Measurements from ENCODE around the gene TMEM107.
"Not testable (repeated sequence)": the region's sequence is repeated elsewhere in the genome, so short reads cannot be mapped to it uniquely, and the experiment has no call there.

The TMEM107 gene

GRCh38 chr17:8175795-8176196 is 384 bp downstream of the TMEM107 start:
- Mint-ChIP-seq H3K27me3 (ENCODE audit: low read depth) (peaks cover 1% of the 10 kb centered on the region), H3K9me3 (no peaks in the 10 kb centered on the region), H3K27ac (peak overlapping the region; percentile 96), H3K4me1 (ENCODE audit: low read depth) (peaks cover 43% of the 10 kb centered on the region), H3K36me3 (ENCODE audit: low read depth) (no peaks in the 10 kb centered on the region), H3K4me3 (peak overlapping the region; percentile 97)

- Mint-ChIP-seq H3K36me3 (ENCODE audit: low read depth) (no peaks in the 10 kb centered on the region), H3K4me1 (ENCODE audit: low read depth) (peaks cover 43% of the 10 kb centered on the region), H3K27me3 (ENCODE audit: low read depth) (no peaks in the 10 kb centered on the region), H3K27ac (peak overlapping the region; percentile 99), H3K4me3 (peak overlapping the region; percentile 91), H3K9me3 (no peaks in the 10 kb centered on the region)
Measured at GRCh38 chr17:8173871-8174322, 2.3 kb downstream of the TMEM107 start.

GRCh38 chr17:8173056-8173870 is 2.9 kb downstream of the TMEM107 start:
- H3K36me3 Mint-ChIP-seq (ENCODE audit: low read depth) = no peaks in the 10 kb centered on the region
- H3K4me3 Mint-ChIP-seq = peak overlapping the region; percentile 91
- peak overlapping the region; percentile 99 for H3K27ac Mint-ChIP-seq
- H3K9me3 Mint-ChIP-seq = no peaks in the 10 kb centered on the region
- no peaks in the 10 kb centered on the region for H3K27me3 Mint-ChIP-seq (ENCODE audit: low read depth)
- H3K4me1 Mint-ChIP-seq (ENCODE audit: low read depth) = peaks cover 43% of the 10 kb centered on the region

GRCh38 chr17:8170186-8170585 is 6.0 kb downstream of the TMEM107 start:
- H3K27ac Mint-ChIP-seq; H3K36me3 Mint-ChIP-seq (ENCODE audit: low read depth); H3K9me3 Mint-ChIP-seq; H3K4me3 Mint-ChIP-seq; H3K27me3 Mint-ChIP-seq (ENCODE audit: low read depth): not testable (repeated sequence)
- peaks cover 25% of the 10 kb centered on the region for H3K4me1 Mint-ChIP-seq (ENCODE audit: low read depth)

- Mint-ChIP-seq H3K9me3 (no peaks in the 10 kb centered on the region), H3K4me3 (no peak overlapping the region), H3K27me3 (ENCODE audit: low read depth) (no peaks in the 10 kb centered on the region), H3K27ac (no peak overlapping the region), H3K4me1 (ENCODE audit: low read depth) (peaks cover 24% of the 10 kb centered on the region), H3K36me3 (ENCODE audit: low read depth) (peaks cover 2% of the 10 kb centered on the region)
Measured at GRCh38 chr17:8167526-8167925, 8.7 kb downstream of the TMEM107 start.

- Mint-ChIP-seq H3K27ac (no peak overlapping the region), H3K4me3 (no peak overlapping the region), H3K9me3 (no peaks in the 10 kb centered on the region), H3K4me1 (ENCODE audit: low read depth) (peaks cover 26% of the 10 kb centered on the region), H3K36me3 (ENCODE audit: low read depth) (peaks cover 3% of the 10 kb centered on the region), H3K27me3 (ENCODE audit: low read depth) (no peaks in the 10 kb centered on the region)
Measured at GRCh38 chr17:8166731-8167130, 9.4 kb downstream of the TMEM107 start.

- peaks cover 42% of the 10 kb centered on the region for H3K4me1 Mint-ChIP-seq (ENCODE audit: low read depth)
- peak overlapping the region; percentile 98 for H3K27ac Mint-ChIP-seq
- peak overlapping the region; percentile 86 for H3K4me3 Mint-ChIP-seq
- H3K9me3 Mint-ChIP-seq = no peaks in the 10 kb centered on the region
- peaks cover 19% of the 10 kb centered on the region for H3K36me3 Mint-ChIP-seq (ENCODE audit: low read depth)
- no peaks in the 10 kb centered on the region for H3K27me3 Mint-ChIP-seq (ENCODE audit: low read depth)
Measured at GRCh38 chr17:8164815-8165131, 11.4 kb downstream of the TMEM107 start.

GRCh38 chr17:8163978-8164814 is 12.0 kb downstream of the TMEM107 start:
- Mint-ChIP-seq H3K27ac (peak overlapping the region; percentile 98), H3K36me3 (ENCODE audit: low read depth) (peaks cover 23% of the 10 kb centered on the region), H3K9me3 (no peaks in the 10 kb centered on the region), H3K4me1 (ENCODE audit: low read depth) (peaks cover 42% of the 10 kb centered on the region), H3K4me3 (peak overlapping the region; percentile 86), H3K27me3 (ENCODE audit: low read depth) (no peaks in the 10 kb centered on the region)

GRCh38 chr17:8162997-8163977 is 12.9 kb downstream of the TMEM107 start:
- Mint-ChIP-seq H3K4me3 (peak overlapping the region; percentile 86), H3K27me3 (ENCODE audit: low read depth) (no peaks in the 10 kb centered on the region), H3K27ac (peak overlapping the region; percentile 98), H3K9me3 (no peaks in the 10 kb centered on the region), H3K36me3 (ENCODE audit: low read depth) (peaks cover 30% of the 10 kb centered on the region), H3K4me1 (ENCODE audit: low read depth) (peaks cover 49% of the 10 kb centered on the region)

- Mint-ChIP-seq H3K9me3 (no peaks in the 10 kb centered on the region), H3K4me3 (peak within 1 kb of the TSS; percentile 86), H3K27ac (peak within 1 kb of the TSS; percentile 98), H3K36me3 (ENCODE audit: low read depth) (peaks cover 30% of the 10 kb centered on the region), H3K27me3 (ENCODE audit: low read depth) (no peaks in the 10 kb centered on the region), H3K4me1 (ENCODE audit: low read depth) (peaks cover 49% of the 10 kb centered on the region)
Measured at GRCh38 chr17:8162233-8162996, 13.8 kb downstream of the TMEM107 start, which contains the start of gene VAMP2. Gene VAMP2, minus strand, starts transcription at chr17:8162948. Its CDS starts 69 bp downstream, at chr17:8162879.

- peaks cover 49% of the 10 kb centered on the region for H3K4me1 Mint-ChIP-seq (ENCODE audit: low read depth)
- H3K9me3 Mint-ChIP-seq = no peaks in the 10 kb centered on the region
- H3K4me3 Mint-ChIP-seq = peak overlapping the region; percentile 84
- peaks cover 30% of the 10 kb centered on the region for H3K36me3 Mint-ChIP-seq (ENCODE audit: low read depth)
- no peaks in the 10 kb centered on the region for H3K27me3 Mint-ChIP-seq (ENCODE audit: low read depth)
- H3K27ac Mint-ChIP-seq = peak overlapping the region; percentile 76
Measured at GRCh38 chr17:8161289-8162232, 14.6 kb downstream of the TMEM107 start.

- Mint-ChIP-seq H3K27ac (peak overlapping the region; percentile 76), H3K4me3 (peak overlapping the region; percentile 84), H3K36me3 (ENCODE audit: low read depth) (peaks cover 30% of the 10 kb centered on the region), H3K27me3 (ENCODE audit: low read depth) (no peaks in the 10 kb centered on the region), H3K9me3 (no peaks in the 10 kb centered on the region), H3K4me1 (ENCODE audit: low read depth) (peaks cover 49% of the 10 kb centered on the region)
Measured at GRCh38 chr17:8160741-8161221, 15.4 kb downstream of the TMEM107 start.

All from T-helper 1 cell treated with Interleukin-12 subunit alpha and Interleukin-12 subunit beta and Interleukin-4 antibody, amounts not matched to agents 30 μg/mL and 1 μg/mL, for 36 hours (primary cell).